ENCODE results near the gene ISCA2.
A peak's percentile ranks its signal among the peaks of the same experiment; 100 is the strongest.

Gene ISCA2

GRCh38 chr14:74486164-74486563, 7.4 kb upstream of the ISCA2 start:
- no peak for DNase-seq

GRCh38 chr14:74488786-74489397, 4.7 kb upstream of the ISCA2 start:
- DNase-seq, result no peak

GRCh38 chr14:74490486-74490885, 3.1 kb upstream of the ISCA2 start:
- no peak for DNase-seq

GRCh38 chr14:74491956-74492775, 1.4 kb upstream of the ISCA2 start:
- DNase-seq, result peak; percentile 14

- no peak for DNase-seq
Observed at GRCh38 chr14:74492776-74493342, 706 bp upstream of the ISCA2 start, which contains the start of gene NPC2. Gene NPC2 (minus strand): TSS chr14:74493305. CDS start chr14:74493274, 31 bp downstream.

- no peak for DNase-seq
Observed at GRCh38 chr14:74495356-74495755, 1.8 kb downstream of the ISCA2 start.

GRCh38 chr14:74500417-74501134, 7.0 kb downstream of the ISCA2 start:
- DNase-seq, result no peak

- no peak for DNase-seq
Observed at GRCh38 chr14:74501135-74501614, 7.6 kb downstream of the ISCA2 start.

GRCh38 chr14:74501691-74502090, 8.1 kb downstream of the ISCA2 start:
- no peak for DNase-seq

- DNase-seq, result peak; percentile 15
Observed at GRCh38 chr14:74502236-74503019, 8.9 kb downstream of the ISCA2 start.

GRCh38 chr14:74503291-74503937, 9.8 kb downstream of the ISCA2 start:
- no peak for DNase-seq

GRCh38 chr14:74503938-74504335, 10.4 kb downstream of the ISCA2 start:
- DNase-seq, result no peak

GRCh38 chr14:74504412-74504811, 10.8 kb downstream of the ISCA2 start:
- DNase-seq, result no peak

- DNase-seq, result no peak
Observed at GRCh38 chr14:74504874-74505720, 11.5 kb downstream of the ISCA2 start.

- no peak for DNase-seq
Observed at GRCh38 chr14:74505831-74506230, 12.3 kb downstream of the ISCA2 start.

GRCh38 chr14:74506411-74506851, 12.9 kb downstream of the ISCA2 start:
- no peak for DNase-seq

- no peak for DNase-seq
Observed at GRCh38 chr14:74507085-74507484, 13.5 kb downstream of the ISCA2 start.

GRCh38 chr14:74507840-74508239, 14.3 kb downstream of the ISCA2 start:
- DNase-seq, result no peak

- no peak for DNase-seq
Observed at GRCh38 chr14:74508292-74508731, 14.7 kb downstream of the ISCA2 start.

- DNase-seq, result no peak
Observed at GRCh38 chr14:74508844-74509428, 15.4 kb downstream of the ISCA2 start.
